IMR-90 (cell line): ENCODE results near the gene SPON1. TPM values are rescaled to one million over a fixed set of nuclear protein-coding genes. Genes with fewer than 3 reads are reported as not detected.

ENCODE experiments used
- ATAC-seq: fragments of 200-7000 bp; cut with Tn5 transposase; 2 replicates; pipeline ENCODE4 v1.9.1; 2020; ENCODE audit warnings: low read depth, mild to moderate bottlenecking, moderate library complexity
- BruUV-seq: library from RNA; stranded (reverse); fragments of 400-500 nt; replicated peaks from 2 replicates; lab custom pipeline; 2021; lab: Mats Ljungman, UMichigan
- CTCF ChIA-PET: fragments of 300-600 bp; formaldehyde crosslinking; extraction: SDS; loops from one replicate; lab custom pipeline; 2021; ENCODE audit warnings: antibody characterized with exemption; lab: Yijun Ruan, JAX
- POLR2A ChIA-PET: fragments of 300-600 bp; sonication (Branson Sonifier 250); formaldehyde crosslinking; loops from one replicate; lab custom pipeline; 2022; ENCODE audit warnings: antibody characterized with exemption; ENCODE audit not compliant: unreplicated experiment; lab: Charles Lee
- DNase-seq: peaks from one replicate; pipeline ENCODE4 v3.0.0; 2013
- H2AFZ ChIP-seq: replicated peaks from 2 replicates; pipeline ENCODE3; 2013; ENCODE audit warnings: low read length, mild to moderate bottlenecking; ENCODE audit not compliant: poor library complexity
- H2AK5ac ChIP-seq: 2 replicates; pipeline ENCODE4 v1.6.1; 2013; ENCODE audit warnings: low read depth, low read length, inconsistent platforms
- H2AK9ac ChIP-seq: replicated peaks from 2 replicates; pipeline ENCODE3; 2013; ENCODE audit warnings: mild to moderate bottlenecking, low read depth, low read length, moderate library complexity; ENCODE audit not compliant: poor library complexity
- H2BK120ac ChIP-seq: 2 replicates; pipeline ENCODE4 v1.6.1; 2013; ENCODE audit warnings: low read depth, low read length, inconsistent platforms
- H2BK15ac ChIP-seq: 3 replicates; pipeline ENCODE4 v1.6.1; 2013; ENCODE audit warnings: low read depth, low read length, inconsistent platforms
- H2BK20ac ChIP-seq: 2 replicates; pipeline ENCODE4 v1.6.1; 2013; ENCODE audit warnings: low read depth, mild to moderate bottlenecking, inconsistent platforms, low read length, moderate library complexity
- H2BK5ac ChIP-seq: 2 replicates; pipeline ENCODE4 v1.6.1; 2013; ENCODE audit warnings: mild to moderate bottlenecking, low read depth, low read length, inconsistent platforms; ENCODE audit not compliant: poor library complexity, severe bottlenecking
- H3K14ac ChIP-seq: replicated peaks from 2 replicates; pipeline ENCODE4 v1.6.1; 2013; ENCODE audit warnings: low read depth, low read length, inconsistent platforms
- H3K18ac ChIP-seq: 2 replicates; pipeline ENCODE4 v1.6.1; 2013; ENCODE audit warnings: low read depth, low read length, control low read depth
- H3K23ac ChIP-seq: 2 replicates; pipeline ENCODE4 v1.6.1; 2013; ENCODE audit warnings: low read depth, low read length, inconsistent platforms
- H3K27ac ChIP-seq: 2 replicates; pipeline ENCODE4 v1.5.1; 2013; ENCODE audit warnings: mild to moderate bottlenecking, control low read depth, low read length; ENCODE audit not compliant: insufficient read depth
- H3K27me3 ChIP-seq: 2 replicates; pipeline ENCODE4 v1.6.1; 2013; ENCODE audit warnings: low read length; ENCODE audit not compliant: control insufficient read depth, insufficient read depth
- H3K36me3 ChIP-seq: 2 replicates; pipeline ENCODE4 v1.6.1; 2013; ENCODE audit warnings: low read length, mixed read lengths; ENCODE audit not compliant: control insufficient read depth, insufficient read depth
- H3K4ac ChIP-seq: 2 replicates; pipeline ENCODE4 v1.6.1; 2013; ENCODE audit warnings: low read depth, low read length, inconsistent platforms
- H3K4me1 ChIP-seq: 2 replicates; pipeline ENCODE4 v1.6.1; 2013; ENCODE audit warnings: low read length, mixed read lengths; ENCODE audit not compliant: control insufficient read depth, insufficient read depth
- H3K4me2 ChIP-seq: 2 replicates; pipeline ENCODE4 v1.6.1; 2013; ENCODE audit warnings: low read depth, mild to moderate bottlenecking, control low read depth, low read length, moderate library complexity
- H3K4me3 ChIP-seq: 2 replicates; pipeline ENCODE4 v1.5.1; 2013; ENCODE audit warnings: low read depth, mild to moderate bottlenecking, control low read depth, low read length, moderate library complexity; ENCODE audit not compliant: insufficient read depth
- H3K56ac ChIP-seq: 2 replicates; pipeline ENCODE4 v1.6.1; 2013; ENCODE audit warnings: low read length, inconsistent platforms; ENCODE audit not compliant: insufficient read depth; ENCODE audit errors: extremely low read depth
- H3K79me1 ChIP-seq, 2 experiments: 2 replicates each; pipeline ENCODE4 v1.6.1; 2013; ENCODE audit warnings: low read length in 2 of 2, inconsistent platforms in 1 of 2, low read depth in 1 of 2
- H3K9ac ChIP-seq: 2 replicates; pipeline ENCODE4 v1.6.1; 2013; ENCODE audit warnings: low read depth, low read length, control low read depth
- H3K9me1 ChIP-seq: 2 replicates; pipeline ENCODE4 v1.6.1; 2013; ENCODE audit warnings: low read length, inconsistent platforms; ENCODE audit not compliant: insufficient read depth
- H3K9me3 ChIP-seq: 2 replicates; pipeline ENCODE4 v1.6.1; 2013; ENCODE audit warnings: low read length; ENCODE audit not compliant: control insufficient read depth, insufficient read depth
- H4K20me1 ChIP-seq: 2 replicates; pipeline ENCODE4 v1.6.1; 2013; ENCODE audit warnings: low read length, inconsistent platforms; ENCODE audit not compliant: insufficient read depth
- H4K5ac ChIP-seq: 2 replicates; pipeline ENCODE4 v1.6.1; 2013; ENCODE audit warnings: mild to moderate bottlenecking, low read depth, low read length, control low read depth
- H4K8ac ChIP-seq, 2 experiments: 2 replicates each; pipeline ENCODE4 v1.6.1; 2013; ENCODE audit warnings: low read depth in 2 of 2, low read length in 2 of 2, control low read depth in 1 of 2, inconsistent platforms in 1 of 2
- H4K91ac ChIP-seq: 2 replicates; pipeline ENCODE4 v1.6.1; 2013; ENCODE audit warnings: low read depth, low read length, inconsistent platforms; ENCODE audit not compliant: insufficient read depth
- BHLHE40 ChIP-seq: fragments of 150-350 bp; IDR thresholded peaks from 2 replicates; pipeline ENCODE4 v1.6.1; 2016; ENCODE audit warnings: mild to moderate bottlenecking, low read depth, low read length
- FOS ChIP-seq: fragments of 150-350 bp; IDR thresholded peaks from 2 replicates; pipeline ENCODE4 v1.6.1; 2016; ENCODE audit warnings: low read depth, low read length
- MXI1 ChIP-seq: IDR thresholded peaks from 2 replicates; pipeline ENCODE4 v1.6.1; 2012; ENCODE audit warnings: low read depth, mild to moderate bottlenecking, low read length, moderate library complexity, borderline replicate concordance
- SMC3 ChIP-seq: fragments of 150-350 bp; IDR thresholded peaks from 2 replicates; pipeline ENCODE4 v1.6.1; 2016; ENCODE audit warnings: low read depth, mild to moderate bottlenecking, antibody characterized with exemption, low read length, moderate library complexity
- WGBS, 2 experiments: methylation state at CpG; one replicate each; pipeline versions ENCODE4 v1.1.5 to v1.1.7; 2013; ENCODE audit warnings: missing lambda C conversion rate in 2 of 2; ENCODE audit not compliant: insufficient read length in 1 of 2; ENCODE audit errors: extremely low coverage in 2 of 2; 5-methylcytosine and 5-hydroxymethylcytosine counted together
- dilution Hi-C: fragments of 300-500 bp; cut with HindIII; formaldehyde crosslinking; loops from one replicate; pipeline ENCODE4 v1.14.3; 2018; ENCODE audit warnings: low sequenced_read_pairs; ENCODE audit not compliant: unreplicated experiment
- in situ Hi-C: fragments of 300-500 bp; cut with MboI; formaldehyde crosslinking; loops from 3 replicates; pipeline ENCODE4 v1.14.3; 2019; ENCODE audit warnings: low sequenced_read_pairs, inconsistent platforms, mixed read lengths
- intact Hi-C: fragments of 100-400 bp; cut with micrococcal nuclease; formaldehyde crosslinking; loops from 2 replicates; pipeline ENCODE4 v1.10.0; 2022
- polyA plus RNA-seq, 3 experiments: library from polyadenylated mRNA; depleted of rRNA; stranded (reverse); fragments of >200 nt; gene quantifications; 2 replicates each; pipeline ENCODE4 v1.2.3, GENCODE V29; 2012; ENCODE audit warnings: low replicate concordance in 1 of 3
- total RNA-seq: library from RNA; depleted of rRNA; stranded (reverse); fragments of >200 nt; gene quantifications from 2 replicates; pipeline ENCODE4 v1.2.3, GENCODE V29; 2012

The SPON1 gene
- total and polyA plus RNA-seq, 2 of the 4 experiments (the other 2 are of a cell fraction): 0.62 to 0.72 TPM

DNA sequence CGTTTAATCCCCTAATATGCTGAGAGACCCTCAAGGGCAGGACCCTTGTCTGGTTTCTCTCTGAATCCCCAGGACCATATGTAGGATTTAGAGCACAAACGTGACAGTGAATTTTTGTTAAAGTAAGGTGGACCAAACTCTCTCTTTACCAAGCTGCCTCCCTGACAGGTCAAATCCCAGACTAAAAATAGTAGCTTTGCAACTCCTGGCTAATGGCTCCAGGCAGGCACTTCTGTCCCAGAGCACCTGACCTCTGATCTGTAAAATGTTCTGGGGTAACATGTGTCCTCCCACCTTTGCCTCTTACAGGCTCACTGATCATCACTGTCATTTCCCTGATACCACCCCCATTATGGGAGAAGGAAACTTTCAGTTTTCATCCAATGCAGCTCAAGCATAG is 152.3 kb downstream of the SPON1 start:
- TF ChIP-seq BHLHE40 (no peak), MXI1 (no peak), FOS (no peak), SMC3 (no peak)
- Histone ChIP-seq H3K14ac (no peak overlapping the region), H3K9ac (no peak overlapping the region), H3K4me3 (no peak overlapping the region), H3K4ac (no peak overlapping the region), H2BK20ac (no peak overlapping the region), H3K18ac (no peak overlapping the region), H4K5ac (no peak overlapping the region), H2AK5ac (no peak overlapping the region), H3K9me3 (no peaks in the 10 kb centered on the region), H2AK9ac (no peak overlapping the region), H2BK5ac (no peak overlapping the region), H3K79me1 (no peaks in the 10 kb centered on the region), H4K20me1 (no peaks in the 10 kb centered on the region), H3K27ac (no peak overlapping the region), H3K36me3 (no peaks in the 10 kb centered on the region), H2BK15ac (no peak overlapping the region), H4K91ac (no peak overlapping the region), H3K9me1 (no peaks in the 10 kb centered on the region), H2BK120ac (no peak overlapping the region), H2AFZ (no peak overlapping the region), H3K23ac (no peak overlapping the region), H3K56ac (no peak overlapping the region), H3K27me3 (no peaks in the 10 kb centered on the region; the same call in 1 of the 2 replicates), H4K8ac (no peak overlapping the region), H3K4me2 (no peak overlapping the region), H3K4me1 (no peaks in the 10 kb centered on the region)
- WGBS, 2 experiments: no CpG with 5 or more reads among the region's 2 CpGs
- POLR2A ChIA-PET: no interaction called here
- DNase-seq (no peak), ATAC-seq (no peak)
- dilution Hi-C loops (no loop called here), in situ Hi-C loops (no loop called here), intact Hi-C loops (no loop called here)
- CTCF ChIA-PET: no interaction called here
- BruUV-seq: no TSS peak
